Adrenal gland (tissue), 12 donors: ENCODE measurements around the gene MTHFD2. TPM values are rescaled to one million over a fixed set of nuclear protein-coding genes. Genes with fewer than 3 reads are reported as not detected.

Experiments used
- DNase-seq, 7 donors: peaks; one replicate each; pipeline ENCODE4 v3.0.0-alpha.2; 2019 to 2020
- H3K27ac ChIP-seq, 5 donors: fragments of 200-600 bp; sonication (generic) in 4 of 5; 1 replicate in 3 of 5; 2 replicates in 2 of 5; pipeline versions ENCODE4 v1.5.1 to v1.8.0; 2016 to 2020; ENCODE audit warnings: mild to moderate bottlenecking in 1 of 5
- H3K27me3 ChIP-seq: fragments of 200-600 bp; 2 replicates; pipeline ENCODE4 v1.8.0; 2021
- H3K36me3 ChIP-seq, 2 donors: fragments of 200-600 bp; replicated peaks in 1 of 2; 1 replicate in 1 of 2; 2 replicates in 1 of 2; pipeline versions ENCODE4 v1.5.1 to v1.8.0; 2018 to 2022
- H3K4me1 ChIP-seq, 2 donors: fragments of 200-600 bp; replicated peaks in 1 of 2; 1 replicate in 1 of 2; 2 replicates in 1 of 2; pipeline versions ENCODE4 v1.5.1 to v1.8.0; 2018 to 2021
- H3K4me3 ChIP-seq, 4 donors: fragments of 200-600 bp; sonication (generic) in 3 of 4; one replicate each; pipeline ENCODE4 v1.5.1; 2016 to 2018
- H3K9me3 ChIP-seq, 3 donors: fragments of 200-600 bp; sonication (generic) in 1 of 3; replicated peaks in 1 of 3; 1 replicate in 2 of 3; 2 replicates in 1 of 3; pipeline versions ENCODE4 v1.5.1 to v1.8.0; 2016 to 2021
- POLR2A ChIP-seq, 2 donors: fragments of 450-650 bp; IDR thresholded peaks; one replicate each; pipeline ENCODE4 v1.6.1; 2017; ENCODE audit warnings: antibody characterized with exemption in 2 of 2, mild to moderate bottlenecking in 2 of 2, moderate library complexity in 1 of 2
- WGBS, 4 donors: extraction: QIAGEN DNeasy Blood & Tissue Kit in 2 of 4; methylation state at CpG; one replicate each; pipeline versions ENCODE4 v1.1.5 to v1.1.7; 2013 to 2017; 5-methylcytosine and 5-hydroxymethylcytosine counted together
- intact Hi-C, 2 donors: fragments of 100-400 bp; cut with DNase I; formaldehyde crosslinking; loops; one replicate each; pipeline versions ENCODE4 v1.14.1 to v1.15.0; 2022 to 2023
- polyA plus RNA-seq, 3 donors: library from polyadenylated mRNA; stranded (reverse); fragments of 200-250 nt in 2 of 3; fragments of 350-450 nt in 1 of 3; fragmentation: Illumina TruSeq in 1 of 3; extraction: RNeasy Lipid Tissue Mini Kit (QIAGEN cat#74804) in 1 of 3; gene quantifications; one replicate each; pipeline ENCODE4 v1.2.3, GENCODE V29; 2013 to 2014
- total RNA-seq, 9 donors: library from RNA; depleted of rRNA in 4 of 9; stranded (reverse); fragments of >200 nt in 4 of 9; fragments of 120-200 nt in 1 of 9; fragmentation: NEBNext Ultra II Directional in 1 of 9; extraction: Animal tissue kit (Norgen Biotek cat#: 25700) in 1 of 9; gene quantifications; one replicate each; pipeline versions ENCODE4 v1.1.0 to v1.2.4, GENCODE V29; 2013 to 2023
- TF ChIP-seq, protein P1 (sequence below), 6 experiments: fragments of 450-650 bp in 4 of 6; fragments of 200-600 bp in 2 of 6; sonication (generic) in 1 of 6; IDR thresholded peaks; 1 replicate in 5 of 6; 2 replicates in 1 of 6; pipeline versions ENCODE4 v1.5.1 to v1.8.0; 2016 to 2021; ENCODE audit warnings: antibody characterized with exemption in 6 of 6, mild to moderate bottlenecking in 2 of 6, moderate library complexity in 1 of 6
- donor health status: healthy with polysubstance abuse.
- donor health status: Bipolar disorder and iron deficiency.
- donor health status: DM: yes; HTN: yes; CAD: no.
- donor health status: DM: no; HTN: no; CAD: no.
- donor health status: DM: no; HTN: no; CAD: no.
- donor health status: DM: yes; HTN: yes; CAD: no.

MTHFD2 gene
- total and polyA plus RNA-seq, 12 donors, result 1.6 to 24.9 (median 14.1) TPM

DNA sequence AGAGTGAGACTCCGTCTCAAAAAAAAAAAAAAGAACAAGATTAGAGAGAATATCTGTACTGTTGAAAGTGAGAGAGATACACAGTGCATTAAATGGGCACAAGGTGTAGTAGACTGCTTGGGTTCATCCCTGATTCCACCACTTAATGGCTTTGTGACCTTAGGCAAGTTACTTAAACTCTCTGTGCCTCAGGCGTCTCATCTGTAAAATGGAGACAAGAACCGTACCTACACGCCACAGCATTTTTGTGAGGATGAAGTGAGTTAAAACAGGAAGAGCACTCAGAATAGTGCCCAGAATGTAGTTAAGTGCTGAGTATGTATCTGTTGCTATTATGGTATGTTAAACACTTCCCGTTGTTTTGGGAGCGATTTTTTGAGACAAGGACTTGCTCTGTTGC is 64.3 kb downstream of the MTHFD2 start:
- Histone ChIP-seq H3K27me3 (no peaks in the 10 kb centered on the region), H3K27ac (no peak overlapping the region), H3K36me3 (no peaks in the 10 kb centered on the region)

DNA sequence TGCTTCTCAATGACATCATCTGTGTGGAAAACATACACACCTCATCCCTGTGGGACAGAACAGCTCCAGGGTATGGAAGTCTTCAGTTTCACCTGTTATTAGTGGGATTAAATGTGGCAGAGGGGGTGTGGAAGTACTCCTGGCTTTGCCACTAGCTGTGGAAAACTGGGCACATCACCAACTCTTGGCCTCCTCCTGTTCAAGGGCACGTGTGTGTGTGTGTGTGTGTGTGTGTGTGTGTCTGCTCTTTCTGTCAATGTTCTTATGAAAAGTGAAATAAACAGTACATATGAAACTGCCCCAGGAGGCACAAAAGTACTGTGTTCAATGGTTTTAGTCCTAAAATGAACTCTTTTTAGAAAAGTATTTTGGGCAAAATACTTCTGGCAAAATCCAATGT is 65.9 kb downstream of the MTHFD2 start:
- Histone ChIP-seq H3K27ac (no peak overlapping the region), H3K4me1 (no peaks in the 10 kb centered on the region), H3K36me3 (no peaks in the 10 kb centered on the region), H3K4me3 (no peak overlapping the region), H3K9me3 (no peaks in the 10 kb centered on the region), H3K27me3 (no peaks in the 10 kb centered on the region)
- TF ChIP-seq, protein P1, sequence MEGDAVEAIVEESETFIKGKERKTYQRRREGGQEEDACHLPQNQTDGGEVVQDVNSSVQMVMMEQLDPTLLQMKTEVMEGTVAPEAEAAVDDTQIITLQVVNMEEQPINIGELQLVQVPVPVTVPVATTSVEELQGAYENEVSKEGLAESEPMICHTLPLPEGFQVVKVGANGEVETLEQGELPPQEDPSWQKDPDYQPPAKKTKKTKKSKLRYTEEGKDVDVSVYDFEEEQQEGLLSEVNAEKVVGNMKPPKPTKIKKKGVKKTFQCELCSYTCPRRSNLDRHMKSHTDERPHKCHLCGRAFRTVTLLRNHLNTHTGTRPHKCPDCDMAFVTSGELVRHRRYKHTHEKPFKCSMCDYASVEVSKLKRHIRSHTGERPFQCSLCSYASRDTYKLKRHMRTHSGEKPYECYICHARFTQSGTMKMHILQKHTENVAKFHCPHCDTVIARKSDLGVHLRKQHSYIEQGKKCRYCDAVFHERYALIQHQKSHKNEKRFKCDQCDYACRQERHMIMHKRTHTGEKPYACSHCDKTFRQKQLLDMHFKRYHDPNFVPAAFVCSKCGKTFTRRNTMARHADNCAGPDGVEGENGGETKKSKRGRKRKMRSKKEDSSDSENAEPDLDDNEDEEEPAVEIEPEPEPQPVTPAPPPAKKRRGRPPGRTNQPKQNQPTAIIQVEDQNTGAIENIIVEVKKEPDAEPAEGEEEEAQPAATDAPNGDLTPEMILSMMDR (IDR thresholded peaks at IDR 0.05), result no peak
- no peak for TF ChIP-seq POLR2A (IDR thresholded peaks at IDR 0.05)
- DNase-seq, result peak; percentile 30 to 73 (median 44)
- 15 to 64% (median 35%) methylated on average over 1 of the region's 1 CpG for WGBS, 4 donors
- intact Hi-C loops, result no loop called here

More for the DNA sequence above, 64.3 kb downstream of the MTHFD2 start:
- 88 to 96% (median 91%) methylated on average over 6 of the region's 6 CpGs for WGBS, 4 donors
- Histone ChIP-seq H3K4me3 (no peak overlapping the region), H3K9me3 (no peaks in the 10 kb centered on the region), H3K4me1 (no peaks in the 10 kb centered on the region)
- DNase-seq, result no peak
- TF ChIP-seq, protein P1 (IDR thresholded peaks at IDR 0.05), result no peak
- TF ChIP-seq POLR2A (IDR thresholded peaks at IDR 0.05), result no peak
- intact Hi-C loops, result no loop called here

DNA sequence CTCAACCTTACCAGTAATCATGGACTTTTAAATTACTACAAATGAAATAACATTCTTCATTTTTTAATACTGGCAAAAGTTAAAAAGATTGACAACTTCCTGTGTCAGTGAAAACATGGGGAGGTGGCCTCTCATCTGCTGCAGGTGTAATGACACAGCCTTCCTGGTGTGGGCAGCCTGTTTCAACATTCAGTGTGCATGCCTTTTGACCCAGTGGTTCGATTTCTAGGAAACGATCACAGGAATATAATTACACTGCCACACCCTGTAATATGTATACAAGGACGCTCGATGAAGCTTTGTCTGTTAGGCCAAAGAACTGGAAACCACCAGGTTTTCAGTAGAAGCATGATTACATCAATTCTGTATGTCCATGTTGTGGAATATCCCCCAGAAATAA is 68.7 kb downstream of the MTHFD2 start:
- H3K27ac ChIP-seq, result no peak overlapping the region
- 41 to 77% (median 60%) methylated on average over 4 of the region's 4 CpGs for WGBS, 4 donors
- no peak overlapping the region for H3K4me3 ChIP-seq
- no peaks in the 10 kb centered on the region for H3K27me3 ChIP-seq
- TF ChIP-seq POLR2A (IDR thresholded peaks at IDR 0.05), result no peak
- TF ChIP-seq, protein P1 (IDR thresholded peaks at IDR 0.05), result peak in 1 of 6 experiments; percentile 10
- DNase-seq, result no peak
- no peaks in the 10 kb centered on the region for H3K9me3 ChIP-seq
- no peaks in the 10 kb centered on the region for H3K4me1 ChIP-seq
- no peaks in the 10 kb centered on the region for H3K36me3 ChIP-seq
- intact Hi-C loops, result no loop called here

Other genes starting within 250 kb of the MTHFD2 start
- 1 to 10 TPM; 1.6 to 8.6 (median 6.0) TPM for gene TET3, start 213.7 kb upstream of the MTHFD2 start, total RNA-seq
- gene TET3, start 213.7 kb upstream of the MTHFD2 start, polyA plus RNA-seq, result 1 to 10 TPM; 1.3 to 5.7 (median 1.3) TPM
- 10 to 100 TPM; 17.1 to 73.5 (median 44.3) TPM for gene BOLA3, start 50.7 kb upstream of the MTHFD2 start, total RNA-seq
- 10 to 100 TPM; 37.8 to 84.5 (median 54.8) TPM for gene BOLA3, start 50.7 kb upstream of the MTHFD2 start, polyA plus RNA-seq
- 100 to 1,000 TPM in 1 of 9 donors, 10 to 100 TPM in 8; 59.9 to 103 (median 86.3) TPM for gene MOB1A, start 19.7 kb upstream of the MTHFD2 start, total RNA-seq
- 10 to 100 TPM; 15.9 to 44.5 (median 21.4) TPM for gene MOB1A, start 19.7 kb upstream of the MTHFD2 start, polyA plus RNA-seq
- gene SLC4A5, start 144.8 kb downstream of the MTHFD2 start, total RNA-seq, result 1 to 10 TPM in 1 of 9 donors, under 1 TPM in 7, not detected in 1; 0.14 to 1.3 (median 0.74) TPM
- 1 to 10 TPM in 1 of 3 donors, under 1 TPM in 2; 0.51 to 2.7 (median 0.71) TPM for gene SLC4A5, start 144.8 kb downstream of the MTHFD2 start, polyA plus RNA-seq
- gene DCTN1, start 181.7 kb downstream of the MTHFD2 start, total RNA-seq, result 100 to 1,000 TPM; 106 to 188 (median 146) TPM
- gene DCTN1, start 181.7 kb downstream of the MTHFD2 start, polyA plus RNA-seq, result 100 to 1,000 TPM; 142 to 258 (median 212) TPM
- 1 to 10 TPM in 5 of 9 donors, under 1 TPM in 4; 0.36 to 4.7 (median 1.7) TPM for gene C2orf81, start 223.0 kb downstream of the MTHFD2 start, total RNA-seq
- gene C2orf81, start 223.0 kb downstream of the MTHFD2 start, polyA plus RNA-seq, result 1 to 10 TPM in 2 of 3 donors, under 1 TPM in 1; 0.46 to 7.1 (median 4.5) TPM
- gene WDR54, start 223.1 kb downstream of the MTHFD2 start, total RNA-seq, result 10 to 100 TPM in 7 of 9 donors, 1 to 10 TPM in 2; 7.5 to 23.9 (median 14.5) TPM
- 10 to 100 TPM in 2 of 3 donors, 1 to 10 TPM in 1; 6.4 to 20.2 (median 14.4) TPM for gene WDR54, start 223.1 kb downstream of the MTHFD2 start, polyA plus RNA-seq
- gene RTKN, start 243.3 kb downstream of the MTHFD2 start, total RNA-seq, result 10 to 100 TPM in 8 of 9 donors, 1 to 10 TPM in 1; 9.7 to 21.2 (median 13.8) TPM
- gene RTKN, start 243.3 kb downstream of the MTHFD2 start, polyA plus RNA-seq, result 10 to 100 TPM in 2 of 3 donors, 1 to 10 TPM in 1; 7.4 to 35.6 (median 17.3) TPM